NCI-H2029 (cell line): ENCODE results near the gene ATIC.

Source experiments
- DNase-seq: peaks from one replicate; lab custom pipeline; 2025; lab: John Stamatoyannopoulos, UW

ATIC gene

DNA sequence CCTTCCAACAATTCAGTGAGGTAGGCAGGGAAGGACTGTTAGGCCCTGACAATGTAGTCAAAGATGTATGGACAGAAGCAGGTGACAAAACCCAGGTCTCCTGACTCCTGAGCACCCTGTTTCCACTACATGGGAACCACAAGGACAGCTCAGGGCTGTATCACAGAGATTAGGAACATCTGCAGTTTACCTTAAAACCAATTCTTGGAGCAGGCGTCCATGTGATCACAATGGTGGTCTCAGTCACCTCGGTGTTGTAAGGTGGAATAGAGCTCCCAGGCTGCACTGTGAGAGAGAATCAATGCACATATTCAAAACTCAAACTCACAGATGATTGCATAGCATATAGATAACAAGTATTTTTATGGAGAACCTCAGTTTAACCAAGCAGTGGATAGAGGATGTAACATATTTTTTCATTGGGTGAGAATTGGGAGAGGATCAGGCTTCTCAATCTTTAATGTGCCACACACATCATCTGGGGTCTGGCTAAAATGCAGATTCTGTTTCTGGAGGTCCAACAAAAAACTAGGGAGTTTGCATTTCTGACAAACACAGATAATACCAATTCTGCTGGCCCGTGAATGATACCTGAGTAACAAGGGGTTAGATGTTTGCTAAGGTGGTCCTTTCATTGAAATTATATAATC, 87.3 kb downstream of the ATIC start:
- DNase-seq: no peak
